Erythroblast (primary cell): Measurements from ENCODE around the gene LARGE1.

ENCODE experiments used
- DNase-seq, 2 experiments: peaks; one replicate each; lab custom pipeline; 2025; lab: John Stamatoyannopoulos, UW
- GATA1 ChIP-seq: IDR thresholded peaks from 2 replicates; pipeline ENCODE4 v1.6.1; 2011; ENCODE audit warnings: low read depth, mild to moderate bottlenecking, control low read depth, low read length, moderate library complexity
- POLR2A ChIP-seq: IDR thresholded peaks from 2 replicates; pipeline ENCODE4 v1.6.1; 2011; ENCODE audit warnings: mild to moderate bottlenecking, low read length

Gene LARGE1

GRCh38 chr22:33600595-33600994 is 319.7 kb downstream of the LARGE1 start:
- DNase-seq: no peak
- TF ChIP-seq GATA1: no peak
- TF ChIP-seq POLR2A: no peak

GRCh38 chr22:33600113-33600512 is 320.2 kb downstream of the LARGE1 start:
- no peak for DNase-seq
- TF ChIP-seq GATA1 (no peak), POLR2A (no peak)

- DNase-seq: no peak
These were observed 320.7 kb downstream of the LARGE1 start for GRCh38 chr22:33599596-33599995.

DNA sequence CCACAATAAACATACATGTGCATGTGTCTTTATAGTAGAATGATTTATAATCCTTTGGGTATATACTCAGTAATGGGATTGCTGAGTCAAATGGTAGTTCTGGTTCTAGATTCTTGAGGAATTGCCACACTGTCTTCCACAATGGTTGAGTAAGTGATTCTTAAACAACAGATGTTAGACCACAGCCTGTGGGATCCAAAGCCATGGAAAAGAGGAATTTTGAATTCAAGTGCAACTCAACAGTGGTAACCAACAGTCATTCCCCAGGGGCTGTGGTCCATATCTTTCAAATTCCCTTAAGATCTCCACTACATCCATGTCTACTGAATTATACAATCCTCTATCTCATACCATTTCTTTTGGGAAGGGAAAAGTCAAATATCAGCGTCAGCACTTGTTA is 321.5 kb downstream of the LARGE1 start:
- DNase-seq: no peak

More at GRCh38 chr22:33599596-33599995, 320.7 kb downstream of the LARGE1 start:
- no peak for TF ChIP-seq POLR2A

DNA sequence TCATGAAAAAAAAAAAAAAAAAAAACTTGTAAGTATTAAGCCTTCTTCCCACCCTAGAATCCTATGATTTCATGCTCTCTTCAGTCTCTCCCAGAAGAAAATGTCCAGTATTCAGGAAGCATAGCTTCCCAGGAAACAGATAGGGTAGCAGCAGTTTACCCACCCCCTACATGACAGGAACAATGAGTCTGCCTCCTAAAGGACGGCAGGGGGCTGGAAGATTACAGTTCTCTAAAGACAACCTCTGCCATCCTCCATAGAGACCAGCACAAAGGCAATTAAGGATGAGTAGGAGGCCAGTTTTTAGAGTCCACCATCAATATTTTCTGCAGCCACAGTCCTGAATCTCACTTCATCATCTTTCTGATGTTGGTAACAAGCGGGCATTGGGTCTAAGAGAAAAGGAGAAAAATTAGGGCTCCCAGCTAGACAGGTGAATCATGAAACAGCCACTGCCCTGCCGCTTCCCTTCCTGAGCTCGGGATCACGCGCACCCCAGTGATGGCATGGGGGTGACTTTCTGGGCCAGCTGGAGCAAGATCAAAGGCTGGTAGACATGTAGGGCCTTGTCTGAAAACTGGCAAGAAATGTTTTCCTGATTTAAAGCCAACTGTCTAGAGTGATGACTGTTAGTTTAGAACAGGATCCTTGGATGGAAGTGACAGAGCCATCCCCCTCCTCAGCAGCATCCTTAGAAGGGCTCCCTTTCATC is 322.8 kb downstream of the LARGE1 start:
- TF ChIP-seq GATA1 (no peak), POLR2A (no peak)
- no peak for DNase-seq

More for the DNA sequence above, 321.5 kb downstream of the LARGE1 start:
- TF ChIP-seq POLR2A (no peak), GATA1 (no peak)

GRCh38 chr22:33593818-33594217 is 326.5 kb downstream of the LARGE1 start:
- DNase-seq: no peak
- TF ChIP-seq POLR2A: no peak
- no peak for TF ChIP-seq GATA1

- TF ChIP-seq GATA1 (no peak), POLR2A (no peak)
- no peak for DNase-seq
These were observed 328.3 kb downstream of the LARGE1 start for GRCh38 chr22:33591946-33592345.

- TF ChIP-seq POLR2A (no peak), GATA1 (no peak)
- no peak for DNase-seq
These were observed 331.0 kb downstream of the LARGE1 start for GRCh38 chr22:33589297-33589696.

DNA sequence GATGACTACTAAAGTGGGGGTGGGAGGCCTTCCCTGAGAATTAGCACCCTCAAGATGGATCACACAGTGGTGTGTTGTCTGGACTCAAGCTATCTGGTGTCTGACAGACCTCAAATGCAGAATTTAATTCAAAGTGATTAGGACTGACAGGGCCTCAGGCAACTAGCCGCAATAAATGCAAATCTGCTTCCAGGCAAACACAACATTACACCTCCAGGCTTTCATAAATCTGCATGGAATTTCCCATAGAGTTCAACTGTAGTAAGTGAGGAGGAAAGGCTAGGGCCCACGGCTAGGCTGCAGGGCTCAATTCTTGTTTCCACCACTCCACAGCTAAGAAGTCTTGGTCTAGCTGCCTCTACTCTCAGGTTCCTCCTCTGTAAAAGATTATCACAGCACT is 331.4 kb downstream of the LARGE1 start:
- TF ChIP-seq GATA1 (no peak), POLR2A (no peak)
- DNase-seq: no peak

GRCh38 chr22:33584152-33584551 is 336.1 kb downstream of the LARGE1 start:
- TF ChIP-seq GATA1 (no peak), POLR2A (no peak)

DNA sequence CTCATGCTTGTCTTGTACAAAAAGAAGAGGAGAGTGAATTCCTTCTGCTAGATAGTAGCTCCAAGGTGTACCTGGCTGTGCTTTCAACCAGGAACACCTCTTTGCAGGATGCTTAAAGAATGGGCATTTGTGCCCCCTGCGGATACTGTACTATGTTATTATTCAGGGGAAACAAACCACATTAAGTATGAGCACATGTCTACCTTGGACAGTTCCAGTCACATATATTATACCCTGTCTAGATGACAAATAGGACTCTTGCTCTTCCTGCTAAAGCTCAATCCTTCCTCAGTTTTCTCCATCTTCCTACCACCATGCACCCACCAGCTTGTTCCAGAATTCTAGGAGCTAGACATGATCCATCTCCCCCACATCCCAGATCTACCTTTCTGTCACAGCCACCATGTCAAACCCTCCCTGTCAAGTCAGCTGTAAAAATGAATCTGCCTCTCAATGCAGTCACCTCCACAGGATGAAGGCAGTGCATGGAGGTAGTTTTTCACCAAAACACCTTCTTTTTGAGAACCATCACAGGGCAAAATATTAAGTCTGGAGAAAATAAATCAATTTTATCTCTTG is 337.4 kb downstream of the LARGE1 start:
- DNase-seq: no peak
- TF ChIP-seq GATA1: no peak
- no peak for TF ChIP-seq POLR2A

More at GRCh38 chr22:33584152-33584551, 336.1 kb downstream of the LARGE1 start:
- no peak for DNase-seq

- TF ChIP-seq GATA1 (no peak), POLR2A (no peak)
- DNase-seq: no peak
These were observed 340.0 kb downstream of the LARGE1 start for GRCh38 chr22:33580310-33580709.

- TF ChIP-seq POLR2A (no peak), GATA1 (no peak)
- peak; percentile 17 to 58 for DNase-seq
These were observed 340.7 kb downstream of the LARGE1 start for GRCh38 chr22:33579448-33580093.

- TF ChIP-seq GATA1 (no peak), POLR2A (no peak)
These were observed 341.5 kb downstream of the LARGE1 start for GRCh38 chr22:33578752-33579151.

GRCh38 chr22:33577862-33578411 is 342.3 kb downstream of the LARGE1 start:
- TF ChIP-seq GATA1 (no peak), POLR2A (no peak)
- DNase-seq: no peak

More at GRCh38 chr22:33578752-33579151, 341.5 kb downstream of the LARGE1 start:
- no peak for DNase-seq
